Measurements from ENCODE around the gene MAP2.

MAP2 gene

DNA sequence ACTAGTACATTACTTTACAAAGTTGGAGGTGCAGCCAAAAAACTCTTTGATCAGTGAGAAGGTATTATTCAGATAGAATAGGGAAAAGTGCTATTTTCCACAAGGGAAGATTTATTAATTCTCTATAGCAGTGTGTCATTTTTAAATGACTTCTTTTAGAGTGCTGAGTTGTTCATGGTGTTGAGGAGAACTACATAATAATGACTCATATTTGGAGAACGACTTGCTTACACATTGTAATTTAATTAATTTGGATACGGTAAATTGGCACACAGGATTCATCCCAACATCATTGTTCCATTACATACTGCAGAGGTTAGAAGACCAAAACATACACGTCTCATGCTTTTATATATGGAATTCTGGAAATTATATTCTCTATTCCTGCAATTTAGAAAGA lies 22.1 kb upstream of the MAP2 start:
- no peak for TF ChIP-seq CTCF (IDR thresholded peaks at IDR 0.05; ENCODE audit: extremely low read depth, missing control alignments)
- DNase-seq (ENCODE audit: low spot score): no peak

GRCh38 chr2:209411296-209411695 lies 12.6 kb upstream of the MAP2 start:
- no peak for TF ChIP-seq CTCF (IDR thresholded peaks at IDR 0.05; ENCODE audit: extremely low read depth, missing control alignments)
- DNase-seq (ENCODE audit: low spot score): no peak

GRCh38 chr2:209411718-209412117 lies 12.1 kb upstream of the MAP2 start:
- no peak for TF ChIP-seq CTCF (IDR thresholded peaks at IDR 0.05; ENCODE audit: extremely low read depth, missing control alignments)
- DNase-seq (ENCODE audit: low spot score): no peak

GRCh38 chr2:209413311-209414014 lies 10.4 kb upstream of the MAP2 start:
- no peak for DNase-seq (ENCODE audit: low spot score)
- TF ChIP-seq CTCF (IDR thresholded peaks at IDR 0.05; ENCODE audit: extremely low read depth, missing control alignments): no peak

- no peak for TF ChIP-seq CTCF (IDR thresholded peaks at IDR 0.05; ENCODE audit: extremely low read depth, missing control alignments)
Measured at GRCh38 chr2:209416913-209417312, 6.9 kb upstream of the MAP2 start.

DNA sequence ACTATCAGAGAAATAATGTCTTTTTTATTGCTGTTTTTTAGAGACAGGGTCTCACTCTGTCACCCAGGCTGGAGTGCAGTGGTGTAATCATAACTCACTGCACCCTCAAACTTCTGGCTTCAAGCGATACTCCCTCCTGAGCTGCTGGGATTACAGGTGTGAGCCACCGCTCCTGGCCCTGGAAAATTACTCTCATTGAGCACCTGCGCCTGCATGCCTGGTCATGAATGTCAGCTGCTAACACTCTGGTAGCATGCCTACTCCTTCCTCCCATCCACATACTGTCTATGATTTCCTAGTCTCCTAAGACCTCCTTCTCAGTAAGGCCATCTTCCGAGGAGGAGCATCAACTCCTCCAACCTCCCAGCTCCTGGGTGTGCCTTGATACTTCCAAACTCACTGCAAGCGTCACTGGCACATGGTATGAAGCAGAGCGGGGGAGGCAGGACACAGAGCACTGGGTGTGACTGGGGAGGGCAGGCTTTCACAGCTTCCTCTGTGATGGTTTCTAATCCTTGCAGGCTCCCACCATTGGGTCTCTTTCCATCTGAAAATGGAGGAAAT lies 1.6 kb upstream of the MAP2 start:
- no peak for DNase-seq (ENCODE audit: low spot score)
- TF ChIP-seq CTCF (IDR thresholded peaks at IDR 0.05; ENCODE audit: extremely low read depth, missing control alignments): no peak

More at GRCh38 chr2:209416913-209417312, 6.9 kb upstream of the MAP2 start:
- DNase-seq (ENCODE audit: low spot score): no peak

DNA sequence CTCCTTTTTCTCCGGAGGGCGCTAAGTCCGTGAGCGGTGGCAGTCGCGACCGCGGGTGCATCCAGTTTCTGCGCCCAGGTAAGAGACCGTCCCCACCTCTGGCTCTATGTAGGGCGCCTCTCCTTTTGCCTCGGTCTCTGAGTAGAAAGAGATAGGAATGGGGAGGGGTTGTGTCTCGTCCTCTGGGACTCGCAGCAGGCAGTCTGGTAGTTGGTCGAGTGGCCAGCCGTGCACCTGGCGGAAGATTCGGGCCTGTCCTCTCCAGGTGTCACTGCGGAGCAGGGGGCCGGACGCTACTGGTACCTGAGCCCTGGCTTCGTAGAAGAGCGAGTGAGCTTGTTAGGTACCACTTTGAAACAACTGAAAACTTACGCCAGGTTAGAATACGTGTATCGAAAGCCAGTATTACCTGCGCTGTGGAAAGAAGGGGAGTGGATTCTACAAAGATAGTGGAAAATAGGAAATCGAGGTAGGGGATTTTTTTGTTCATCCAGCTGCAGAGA lies 403 bp downstream of the MAP2 start:
- no peak for TF ChIP-seq CTCF (IDR thresholded peaks at IDR 0.05; ENCODE audit: extremely low read depth, missing control alignments)
- peak; percentile 22 for DNase-seq (ENCODE audit: low spot score)

Data from GM20000 (cell line).